Measurements from ENCODE around the gene MXD1.

MXD1 gene

DNA sequence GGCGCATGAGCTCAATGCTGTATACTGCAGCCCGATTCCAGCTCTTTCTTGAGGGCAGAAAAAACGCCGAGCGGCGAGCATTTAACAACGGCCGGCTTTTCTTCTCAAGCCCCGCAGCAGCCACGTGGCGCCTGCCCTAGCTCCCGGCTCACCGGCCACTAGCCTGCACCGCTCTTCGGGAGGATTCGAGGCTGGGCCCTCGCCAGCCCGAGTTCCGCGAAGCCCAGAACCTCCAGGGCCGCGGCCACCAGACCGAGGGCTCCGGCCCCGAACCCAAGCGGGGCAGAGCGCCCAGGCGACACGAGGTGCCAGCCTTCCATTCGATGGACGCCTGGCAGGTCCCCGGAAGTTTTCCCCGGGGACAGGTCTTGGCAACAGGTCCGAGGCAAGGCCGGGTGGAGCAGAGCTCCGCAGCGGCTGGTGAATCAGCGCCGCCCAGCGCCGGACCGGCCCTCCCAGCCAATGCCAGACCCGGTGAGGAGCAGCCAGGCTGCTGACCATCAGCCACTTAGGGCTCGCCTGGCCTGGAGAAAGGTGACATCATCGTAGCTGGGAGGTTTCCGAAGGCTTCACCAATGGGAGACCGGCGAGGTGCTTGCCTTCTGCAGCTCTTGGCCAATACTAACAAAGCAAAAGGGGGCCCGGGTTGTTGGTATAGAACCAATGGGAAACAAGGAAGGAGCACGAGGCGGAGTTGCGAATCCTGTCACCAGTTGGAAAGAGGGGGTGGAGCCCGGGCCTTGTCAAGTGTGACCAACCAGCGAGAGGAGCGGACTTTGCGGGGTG, 552 bp upstream of the MXD1 start:
- no peaks in the 10 kb centered on the region for H3K27me3 ChIP-seq (ENCODE audit: control insufficient read depth, low read length)
- peak overlapping the region; percentile 97 for H3K4me2 ChIP-seq (ENCODE audit: low read length)
- H3K4me1 ChIP-seq (ENCODE audit: control insufficient read depth, low read length), result peaks cover 40% of the 10 kb centered on the region
- H3F3A ChIP-seq (ENCODE audit: control insufficient read depth, insufficient read depth), result peaks cover 40% of the 10 kb centered on the region
- no peaks in the 10 kb centered on the region for H3K9me3 ChIP-seq (ENCODE audit: control insufficient read depth, insufficient read depth, low read length)
- TF ChIP-seq, protein P1, sequence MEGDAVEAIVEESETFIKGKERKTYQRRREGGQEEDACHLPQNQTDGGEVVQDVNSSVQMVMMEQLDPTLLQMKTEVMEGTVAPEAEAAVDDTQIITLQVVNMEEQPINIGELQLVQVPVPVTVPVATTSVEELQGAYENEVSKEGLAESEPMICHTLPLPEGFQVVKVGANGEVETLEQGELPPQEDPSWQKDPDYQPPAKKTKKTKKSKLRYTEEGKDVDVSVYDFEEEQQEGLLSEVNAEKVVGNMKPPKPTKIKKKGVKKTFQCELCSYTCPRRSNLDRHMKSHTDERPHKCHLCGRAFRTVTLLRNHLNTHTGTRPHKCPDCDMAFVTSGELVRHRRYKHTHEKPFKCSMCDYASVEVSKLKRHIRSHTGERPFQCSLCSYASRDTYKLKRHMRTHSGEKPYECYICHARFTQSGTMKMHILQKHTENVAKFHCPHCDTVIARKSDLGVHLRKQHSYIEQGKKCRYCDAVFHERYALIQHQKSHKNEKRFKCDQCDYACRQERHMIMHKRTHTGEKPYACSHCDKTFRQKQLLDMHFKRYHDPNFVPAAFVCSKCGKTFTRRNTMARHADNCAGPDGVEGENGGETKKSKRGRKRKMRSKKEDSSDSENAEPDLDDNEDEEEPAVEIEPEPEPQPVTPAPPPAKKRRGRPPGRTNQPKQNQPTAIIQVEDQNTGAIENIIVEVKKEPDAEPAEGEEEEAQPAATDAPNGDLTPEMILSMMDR (IDR thresholded peaks at IDR 0.05; ENCODE audit: low read depth, low read length, poor library complexity, severe bottlenecking), result peak; percentile 14
- no peak for TF ChIP-seq EZH2phosphoT487 (IDR thresholded peaks at IDR 0.05; ENCODE audit: borderline replicate concordance, low read length)
- H3K27ac ChIP-seq (ENCODE audit: low read depth, low read length), result peak overlapping the region; percentile 62
- peak overlapping the region; percentile 87 for H3K4me3 ChIP-seq (ENCODE audit: low read length)
- H4K20me1 ChIP-seq (ENCODE audit: control insufficient read depth, insufficient read depth, low read depth, low read length), result no peaks in the 10 kb centered on the region
- H3K36me3 ChIP-seq (ENCODE audit: control insufficient read depth, low read length), result peaks cover 29% of the 10 kb centered on the region
- H3K9me2 ChIP-seq (replicated peaks; ENCODE audit: control insufficient read depth, low read length), result no peaks in the 10 kb centered on the region
- H3K79me2 ChIP-seq (ENCODE audit: control insufficient read depth, low read length), result peaks cover 5% of the 10 kb centered on the region

- H3K27me3 ChIP-seq (ENCODE audit: control insufficient read depth, low read length), result no peaks in the 10 kb centered on the region
- peaks cover 5% of the 10 kb centered on the region for H3K79me2 ChIP-seq (ENCODE audit: control insufficient read depth, low read length)
- H3F3A ChIP-seq (ENCODE audit: control insufficient read depth, insufficient read depth), result peaks cover 28% of the 10 kb centered on the region
- no peak overlapping the region for H3K27ac ChIP-seq (ENCODE audit: low read depth, low read length)
- H3K4me1 ChIP-seq (ENCODE audit: control insufficient read depth, low read length), result peaks cover 40% of the 10 kb centered on the region
- TF ChIP-seq EZH2phosphoT487 (IDR thresholded peaks at IDR 0.05; ENCODE audit: borderline replicate concordance, low read length), result no peak
- TF ChIP-seq, protein P1 (IDR thresholded peaks at IDR 0.05; ENCODE audit: low read depth, low read length, poor library complexity, severe bottlenecking), result no peak
- H3K36me3 ChIP-seq (ENCODE audit: control insufficient read depth, low read length), result peaks cover 22% of the 10 kb centered on the region
- no peaks in the 10 kb centered on the region for H4K20me1 ChIP-seq (ENCODE audit: control insufficient read depth, insufficient read depth, low read depth, low read length)
- H3K9me3 ChIP-seq (ENCODE audit: control insufficient read depth, insufficient read depth, low read length), result no peaks in the 10 kb centered on the region
- H3K4me3 ChIP-seq (ENCODE audit: low read length), result peak overlapping the region; percentile 87
- H3K4me2 ChIP-seq (ENCODE audit: low read length), result peak overlapping the region; percentile 63
- no peaks in the 10 kb centered on the region for H3K9me2 ChIP-seq (replicated peaks; ENCODE audit: control insufficient read depth, low read length)
These were observed 1.2 kb downstream of the MXD1 start for GRCh38 chr2:69916106-69916505.

GRCh38 chr2:69917852-69918251, 2.9 kb downstream of the MXD1 start:
- Histone ChIP-seq H3K4me3 (ENCODE audit: low read length) (no peak overlapping the region), H3K9me3 (ENCODE audit: control insufficient read depth, insufficient read depth, low read length) (no peaks in the 10 kb centered on the region), H3F3A (ENCODE audit: control insufficient read depth, insufficient read depth) (peaks cover 17% of the 10 kb centered on the region), H3K4me1 (ENCODE audit: control insufficient read depth, low read length) (peaks cover 38% of the 10 kb centered on the region), H3K27me3 (ENCODE audit: control insufficient read depth, low read length) (no peaks in the 10 kb centered on the region), H3K4me2 (ENCODE audit: low read length) (0 out of 2 replicates have a peak overlapping the region, but pooled peaks have one; percentile 27), H4K20me1 (ENCODE audit: control insufficient read depth, insufficient read depth, low read depth, low read length) (no peaks in the 10 kb centered on the region), H3K36me3 (ENCODE audit: control insufficient read depth, low read length) (peaks cover 19% of the 10 kb centered on the region), H3K79me2 (ENCODE audit: control insufficient read depth, low read length) (peaks cover 5% of the 10 kb centered on the region), H3K9me2 (replicated peaks; ENCODE audit: control insufficient read depth, low read length) (no peaks in the 10 kb centered on the region), H3K27ac (ENCODE audit: low read depth, low read length) (no peak overlapping the region)
- TF ChIP-seq, protein P1 (IDR thresholded peaks at IDR 0.05; ENCODE audit: low read depth, low read length, poor library complexity, severe bottlenecking), result no peak
- no peak for TF ChIP-seq EZH2phosphoT487 (IDR thresholded peaks at IDR 0.05; ENCODE audit: borderline replicate concordance, low read length)
